ENCODE measurements around the gene GPATCH8.
"Not testable (repeated sequence)": the region's sequence is repeated elsewhere in the genome, so short reads cannot be mapped to it uniquely, and the experiment has no call there.

GRCh38 chr17:44369414-44370023 is 133.7 kb downstream of the GPATCH8 start:
- TF ChIP-seq CTCF (conservative IDR thresholded peaks at IDR 0.05); EZH2 (IDR thresholded peaks at IDR 0.05; ENCODE audit: low read depth): not testable (repeated sequence)
